GM21717 (cell line): Measurements from ENCODE around the gene LUZP1.

Experiments used
- ATAC-seq: cut with Tn5 transposase; IDR thresholded peaks from one replicate; pipeline ENCODE4 v1.9.1; 2021; ENCODE audit warnings: mild to moderate bottlenecking, moderate library complexity; ENCODE audit not compliant: unreplicated experiment

Gene LUZP1

GRCh38 chr1:23118957-23119792 lies 49.5 kb downstream of the LUZP1 start:
- no peak for ATAC-seq

GRCh38 chr1:23118407-23118806 lies 50.2 kb downstream of the LUZP1 start:
- no peak for ATAC-seq

- no peak for ATAC-seq
Observed at GRCh38 chr1:23116921-23117699, 51.5 kb downstream of the LUZP1 start.

DNA sequence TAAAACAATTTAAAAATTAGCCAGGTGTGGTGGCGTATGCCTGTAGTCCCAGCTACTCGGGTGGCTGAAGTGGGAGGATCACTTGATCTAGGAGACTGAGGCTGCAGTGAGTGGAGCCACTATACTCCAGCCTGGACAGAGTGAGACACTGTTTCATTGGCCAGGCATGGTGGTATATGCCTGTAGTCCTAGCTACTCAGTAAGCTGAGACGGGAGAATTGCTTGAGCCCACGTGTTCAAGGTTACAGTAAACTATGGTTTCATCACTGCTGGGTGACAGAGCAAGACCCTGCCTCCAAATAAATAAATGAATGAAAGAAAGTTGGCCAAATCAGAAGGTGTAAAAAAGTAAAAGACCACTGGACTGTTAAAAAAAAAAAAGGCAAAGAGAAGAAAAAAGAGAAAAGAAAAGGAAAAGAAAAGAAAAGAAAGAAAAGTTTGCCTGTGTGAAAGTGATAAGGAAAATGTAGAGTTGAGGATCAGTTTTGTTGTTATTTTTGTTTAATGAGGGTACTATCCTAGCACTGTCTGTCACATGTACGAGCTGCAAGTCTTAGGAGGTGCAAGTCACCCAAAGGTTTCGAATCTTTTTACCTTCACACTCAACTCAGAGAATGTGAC lies 52.3 kb downstream of the LUZP1 start:
- ATAC-seq, result no peak

GRCh38 chr1:23114424-23115079 lies 54.1 kb downstream of the LUZP1 start:
- no peak for ATAC-seq

- no peak for ATAC-seq
Observed at GRCh38 chr1:23111600-23112535, 56.8 kb downstream of the LUZP1 start.

DNA sequence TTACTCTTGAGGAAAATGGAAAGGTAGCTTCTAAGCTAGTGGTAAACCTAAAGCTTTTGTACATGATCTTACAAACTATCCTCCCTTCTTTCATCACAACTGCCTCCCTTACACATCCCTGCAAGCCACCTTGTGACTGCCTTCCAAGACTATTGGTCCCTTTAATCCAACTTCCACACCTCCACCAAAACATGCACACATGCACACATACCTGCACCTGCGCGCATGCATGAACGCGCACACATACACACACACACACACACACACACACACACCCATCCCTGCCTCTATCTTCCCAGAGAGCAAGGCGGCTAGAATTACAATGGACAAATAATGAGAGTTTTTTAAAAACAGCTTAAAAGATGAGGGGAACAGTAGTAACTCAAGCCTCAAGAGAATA lies 58.3 kb downstream of the LUZP1 start:
- ATAC-seq, result no peak

DNA sequence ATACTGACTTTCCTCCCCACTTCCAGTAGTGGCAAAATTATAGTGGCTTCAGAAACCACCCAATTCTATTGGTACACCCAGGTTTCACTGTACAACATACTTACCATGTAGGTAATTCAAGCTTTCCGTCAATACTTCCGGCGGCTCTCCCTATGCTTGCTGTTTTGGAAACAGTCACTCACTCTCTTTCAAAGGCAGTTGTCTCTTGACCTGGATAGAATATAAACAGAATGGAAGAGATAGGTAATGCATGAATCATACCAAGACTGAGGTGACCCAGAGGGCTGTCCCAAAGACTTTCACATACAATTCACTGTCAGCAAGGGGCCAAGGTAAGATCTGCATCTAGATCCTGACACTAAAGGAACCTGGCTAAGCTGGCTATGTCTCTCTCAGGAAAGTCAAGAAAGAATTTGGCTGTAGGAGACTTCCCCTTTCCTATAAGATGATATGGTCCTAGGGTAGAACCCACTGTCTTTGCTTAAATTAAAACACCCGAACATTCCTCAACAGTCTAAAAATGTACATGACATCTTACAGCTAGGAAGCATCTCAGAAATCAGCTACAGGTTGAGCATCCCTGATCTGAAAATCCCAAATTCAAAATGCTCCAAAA lies 59.6 kb downstream of the LUZP1 start:
- no peak for ATAC-seq

- ATAC-seq, result no peak
Observed at GRCh38 chr1:23103001-23103889, 65.4 kb downstream of the LUZP1 start.

GRCh38 chr1:23102289-23102688 lies 66.4 kb downstream of the LUZP1 start:
- no peak for ATAC-seq

- ATAC-seq, result no peak
Observed at GRCh38 chr1:23101887-23102286, 66.8 kb downstream of the LUZP1 start.

DNA sequence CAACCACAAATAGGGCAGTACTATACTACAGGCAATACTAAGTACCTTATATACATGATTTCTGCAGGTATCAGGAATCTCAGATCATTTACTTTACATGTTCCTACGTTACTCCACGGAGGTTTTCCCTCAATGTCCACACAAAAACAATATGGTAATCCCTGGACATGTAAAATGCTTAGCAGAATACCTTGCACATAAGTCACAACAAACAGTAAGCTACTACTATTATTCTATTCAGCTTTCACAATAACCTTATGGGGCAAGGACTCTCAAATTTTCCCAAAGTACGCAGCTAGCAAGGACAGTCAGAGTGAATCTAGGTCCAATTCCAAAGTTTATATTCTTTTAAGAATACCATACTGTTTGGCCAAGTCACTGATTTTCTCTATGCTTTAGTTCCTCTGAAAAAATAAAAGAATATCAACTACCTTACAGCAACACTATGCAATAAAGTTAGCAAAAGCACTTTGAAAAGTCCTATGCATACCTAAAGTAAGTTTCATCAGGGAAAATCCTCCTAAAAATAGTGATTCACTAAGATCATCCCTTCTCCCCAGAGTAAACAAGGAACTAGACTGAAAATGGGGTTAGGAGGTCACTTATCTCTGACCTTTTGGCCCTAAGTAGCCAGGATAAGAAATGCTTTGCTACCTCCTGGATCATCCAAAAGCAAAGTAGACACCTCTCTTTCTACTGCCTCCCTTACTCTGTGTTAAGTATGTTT lies 67.4 kb downstream of the LUZP1 start:
- ATAC-seq, result no peak

- no peak for ATAC-seq
Observed at GRCh38 chr1:23100074-23100748, 68.4 kb downstream of the LUZP1 start.

GRCh38 chr1:23099171-23099536 lies 69.5 kb downstream of the LUZP1 start:
- no peak for ATAC-seq

GRCh38 chr1:23098463-23099170 lies 70.0 kb downstream of the LUZP1 start:
- ATAC-seq, result no peak

DNA sequence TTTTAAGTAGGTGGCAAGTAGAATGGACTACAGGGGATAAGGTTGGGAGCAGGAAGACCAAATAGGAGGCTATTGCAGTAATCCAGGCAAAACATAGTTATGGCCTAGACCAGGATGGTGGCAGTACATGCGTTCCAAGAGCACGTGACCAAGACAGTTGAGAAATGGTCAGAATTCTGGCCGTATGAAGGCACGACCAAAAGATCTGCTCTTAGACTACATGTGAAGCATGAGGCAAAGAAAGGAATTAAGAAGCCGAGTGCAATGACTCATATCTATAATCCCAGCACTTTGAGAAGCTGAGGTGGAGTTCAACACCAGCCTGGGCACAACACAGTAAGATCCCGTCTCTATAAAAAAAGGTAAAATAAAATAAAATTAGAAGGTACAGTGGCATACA lies 71.3 kb downstream of the LUZP1 start:
- ATAC-seq, result no peak

DNA sequence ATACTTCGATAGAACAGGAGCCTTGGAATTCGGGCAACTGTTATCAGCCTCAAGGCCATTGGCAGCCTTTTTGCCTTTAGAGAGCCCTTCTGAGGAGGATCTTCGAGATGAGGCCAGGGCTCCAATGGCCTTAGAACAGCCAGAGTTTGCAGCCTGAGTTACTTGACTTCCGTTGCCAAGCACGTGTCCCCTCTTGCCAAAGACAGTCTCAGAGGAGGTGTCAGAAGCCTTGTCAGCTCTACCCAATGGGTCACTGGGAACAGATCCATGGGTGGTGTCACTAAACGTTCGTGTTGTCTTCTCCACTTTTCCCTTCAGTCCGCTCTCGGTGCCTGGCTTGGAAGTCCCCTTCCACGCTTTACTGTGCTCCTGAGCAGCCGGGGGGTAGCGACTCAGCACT lies 76.2 kb downstream of the LUZP1 start:
- ATAC-seq, result no peak
